Peyer's patch (tissue), 4 donors: ENCODE measurements around the gene SAMD10.

Source experiments
- CTCF ChIP-seq, 6 experiments: fragments of 450-650 bp in 4 of 6; fragments of 200-600 bp in 2 of 6; sonication (generic) in 1 of 6; IDR thresholded peaks; one replicate each; pipeline ENCODE4 v1.5.1; 2017 to 2019; ENCODE audit warnings: antibody characterized with exemption in 6 of 6, mild to moderate bottlenecking in 3 of 6, moderate library complexity in 1 of 6
- POLR2A ChIP-seq, 2 donors: fragments of 450-650 bp; IDR thresholded peaks; one replicate each; pipeline ENCODE4 v1.5.1; 2017; ENCODE audit warnings: antibody characterized with exemption in 2 of 2, mild to moderate bottlenecking in 2 of 2, moderate library complexity in 2 of 2

GRCh38 chr20:63933646-63934045, 45.8 kb downstream of the SAMD10 start:
- TF ChIP-seq POLR2A (IDR thresholded peaks at IDR 0.05) (no peak), CTCF (IDR thresholded peaks at IDR 0.05) (no peak)
